Stomach (tissue), 9 donors: ENCODE measurements around the gene MAPK13. TPM values are rescaled to one million over a fixed set of nuclear protein-coding genes. Genes with fewer than 3 reads are reported as not detected.

Experiments
- DNase-seq, 2 donors: peaks; one replicate each; pipeline versions ENCODE4 v3.0.0 to v3.0.0-alpha.2; 2013 to 2019
- H3K27ac ChIP-seq, 5 donors: fragments of 200-600 bp in 4 of 5; sonication (generic) in 4 of 5; one replicate each; pipeline ENCODE4 v1.5.1; 2013 to 2019; ENCODE audit warnings: mild to moderate bottlenecking in 1 of 5, moderate library complexity in 1 of 5
- H3K27me3 ChIP-seq, 3 donors: fragments of 200-600 bp; sonication (generic); one replicate each; pipeline ENCODE4 v1.5.1; 2017 to 2019; ENCODE audit warnings: mixed run types in 1 of 3
- H3K36me3 ChIP-seq, 4 donors: fragments of 200-600 bp; sonication (generic); 1 replicate in 3 of 4; 2 replicates in 1 of 4; pipeline ENCODE4 v1.5.1; 2016 to 2019
- H3K4me1 ChIP-seq, 4 donors: fragments of 200-600 bp; sonication (generic); one replicate each; pipeline ENCODE4 v1.5.1; 2016 to 2019
- H3K4me3 ChIP-seq, 4 donors: fragments of 200-600 bp; sonication (generic) in 3 of 4; one replicate each; pipeline ENCODE4 v1.5.1; 2016 to 2019; ENCODE audit warnings: mild to moderate bottlenecking in 1 of 4
- H3K9me3 ChIP-seq, 4 donors: fragments of 200-600 bp; sonication (generic); one replicate each; pipeline ENCODE4 v1.5.1; 2016 to 2019
- CTCF ChIP-seq, 7 experiments: fragments of 450-650 bp in 4 of 7; fragments of 200-600 bp in 3 of 7; sonication (generic) in 3 of 7; IDR thresholded peaks; one replicate each; pipeline ENCODE4 v1.5.1; 2016 to 2019; ENCODE audit warnings: antibody characterized with exemption in 7 of 7, control low read depth in 2 of 7, mild to moderate bottlenecking in 1 of 7
- EP300 ChIP-seq: sonication (generic); formaldehyde crosslinking; IDR thresholded peaks from one replicate; pipeline ENCODE4 v1.6.1; 2017; ENCODE audit warnings: antibody characterized with exemption
- POLR2A ChIP-seq, 4 donors: fragments of 450-650 bp; IDR thresholded peaks; one replicate each; pipeline ENCODE4 v1.6.1; 2016; ENCODE audit warnings: antibody characterized with exemption in 4 of 4, control low read depth in 2 of 4, mild to moderate bottlenecking in 1 of 4, moderate library complexity in 1 of 4
- POLR2AphosphoS5 ChIP-seq, 3 donors: sonication (generic); formaldehyde crosslinking; IDR thresholded peaks; one replicate each; pipeline ENCODE4 v1.6.1; 2016; ENCODE audit warnings: antibody characterized with exemption in 3 of 3
- WGBS, 5 donors: extraction: QIAGEN DNeasy Blood & Tissue Kit in 3 of 5; methylation state at CpG; one replicate each; pipeline versions ENCODE4 v1.1.5 to v1.1.7; 2013 to 2018; 5-methylcytosine and 5-hydroxymethylcytosine counted together
- intact Hi-C: fragments of 100-400 bp; cut with DNase I; formaldehyde crosslinking; loops from one replicate; pipeline ENCODE4 v1.15.1; 2023; ENCODE audit warnings: low total_unique reads
- polyA plus RNA-seq, 3 donors: library from polyadenylated mRNA; stranded (reverse); fragments of 200-250 nt; gene quantifications; one replicate each; pipeline ENCODE4 v1.2.3, GENCODE V29; 2013
- total RNA-seq, 5 donors: library from RNA; depleted of rRNA; stranded (reverse); fragments of >200 nt; gene quantifications; one replicate each; pipeline versions ENCODE4 v1.1.0 to v1.2.3, GENCODE V29; 2014 to 2016
- donor health status: healthy with polysubstance abuse.
- donor health status: Bipolar disorder and iron deficiency.
- donor health status: healthy.

MAPK13 gene
- total and polyA plus RNA-seq, 8 donors, result 19.8 to 95.9 (median 34.5) TPM

GRCh38 chr6:36094238-36094637, 36.1 kb upstream of the MAPK13 start:
- DNase-seq, result no peak
- H3K27me3 ChIP-seq, result no peaks in the 10 kb centered on the region
- TF ChIP-seq EP300 (no peak), POLR2A (IDR thresholded peaks at IDR 0.05) (no peak), CTCF (IDR thresholded peaks at IDR 0.05) (no peak), POLR2AphosphoS5 (IDR thresholded peaks at IDR 0.05) (no peak)
- peaks cover 3 to 44% (median 33%) of the 10 kb centered on the region in 4 donors for H3K36me3 ChIP-seq
- H3K27ac ChIP-seq, result peak overlapping the region in 2 of 5 donors; percentile 54 to 59
- 89 to 93% (median 91%) methylated on average over 2 of the region's 2 CpGs for WGBS, 5 donors
- peaks cover 8 to 44% (median 26%) of the 10 kb centered on the region in 4 donors for H3K4me1 ChIP-seq
- no peak overlapping the region for H3K4me3 ChIP-seq
- H3K9me3 ChIP-seq, result no peaks in the 10 kb centered on the region
- intact Hi-C loops, result no loop called here

- 6 to 9% (median 8%) methylated on average over 9 of the region's 9 CpGs for WGBS, 5 donors
These were observed 35.4 kb upstream of the MAPK13 start for GRCh38 chr6:36094753-36095496.

GRCh38 chr6:36095497-36096391, 34.6 kb upstream of the MAPK13 start:
- 32 to 60% (median 50%) methylated on average over 8 of the region's 8 CpGs for WGBS, 5 donors
- Histone ChIP-seq H3K4me1 (peaks cover 12 to 59% (median 33%) of the 10 kb centered on the region in 4 donors), H3K9me3 (no peaks in the 10 kb centered on the region), H3K4me3 (no peak overlapping the region), H3K27me3 (no peaks in the 10 kb centered on the region), H3K27ac (peak overlapping the region in 4 of 5 donors; percentile 34 to 62 (median 56)), H3K36me3 (peaks cover 3 to 44% (median 33%) of the 10 kb centered on the region in 4 donors)
- intact Hi-C loops, result loop anchor here (5.0 kb wide), 1 partner anchor 68 kb away; the partner anchor contains the start of gene MAPK14
- DNase-seq, result peak; percentile 43 to 89
- TF ChIP-seq CTCF (IDR thresholded peaks at IDR 0.05) (peak in 1 of 7 experiments; percentile 44), EP300 (no peak), POLR2AphosphoS5 (IDR thresholded peaks at IDR 0.05) (peak in 2 of 3 donors; percentile 57 to 76), POLR2A (IDR thresholded peaks at IDR 0.05) (no peak)

More at GRCh38 chr6:36094753-36095496, 35.4 kb upstream of the MAPK13 start:
- TF ChIP-seq CTCF (IDR thresholded peaks at IDR 0.05) (peak in 6 of 7 experiments; percentile 28 to 97 (median 90)), POLR2AphosphoS5 (IDR thresholded peaks at IDR 0.05) (peak in 2 of 3 donors; percentile 30 to 83), EP300 (no peak)
- Histone ChIP-seq H3K4me1 (peaks cover 9 to 51% (median 30%) of the 10 kb centered on the region in 4 donors), H3K9me3 (no peaks in the 10 kb centered on the region), H3K4me3 (no peak overlapping the region), H3K27me3 (no peaks in the 10 kb centered on the region), H3K36me3 (peaks cover 3 to 44% (median 33%) of the 10 kb centered on the region in 4 donors), H3K27ac (peak overlapping the region in 4 of 5 donors; percentile 34 to 62 (median 56))
- DNase-seq, result peak; percentile 90 to 95
- intact Hi-C loops, result loop anchor here (5.0 kb wide), 1 partner anchor 68 kb away; the partner anchor contains the start of gene MAPK14
